Bronchial epithelial cell (primary cell): ENCODE results near the gene PIEZO1. TPM values are rescaled to one million over a fixed set of nuclear protein-coding genes. Genes with fewer than 3 reads are reported as not detected.

Experiments
- DNase-seq: peaks from one replicate; pipeline ENCODE4 v3.0.0-alpha.2; 2010; ENCODE audit warnings: low read depth
- FAIRE-seq: peaks from 2 replicates; lab custom pipeline; 2011; peaks lifted over from hg19 to GRCh38; lab: Jason Lieb, UNC
- H3K27me3 ChIP-seq: 2 replicates; pipeline ENCODE4 v1.5.1; 2011; ENCODE audit warnings: low read length; ENCODE audit not compliant: control insufficient read depth, insufficient read depth
- H3K36me3 ChIP-seq: 2 replicates; pipeline ENCODE4 v1.5.1; 2011; ENCODE audit warnings: low read length; ENCODE audit not compliant: control insufficient read depth, insufficient read depth
- H3K4me3 ChIP-seq: 2 replicates; pipeline ENCODE4 v1.5.1; 2011; ENCODE audit warnings: mild to moderate bottlenecking, low read depth, low read length, control low read depth
- total RNA-seq: library from RNA; depleted of rRNA; stranded (reverse); fragments of >200 nt; gene quantifications from 2 replicates; pipeline ENCODE4 v1.2.1, GENCODE V29; 2014
- TF ChIP-seq, protein P1 (sequence below): IDR thresholded peaks from 2 replicates; pipeline ENCODE4 v1.5.1; 2011; ENCODE audit warnings: mild to moderate bottlenecking, moderate library complexity, low read length, control low read depth, inconsistent platforms; ENCODE audit not compliant: insufficient read depth, severe bottlenecking

Gene PIEZO1
- total RNA-seq, 1 donor from 2014 or later, result 98.2 TPM

GRCh38 chr16:88761830-88762229 is 23.2 kb downstream of the PIEZO1 start:
- Histone ChIP-seq H3K36me3 (peaks cover 17% of the 10 kb centered on the region), H3K27me3 (no peaks in the 10 kb centered on the region), H3K4me3 (no peak overlapping the region)
- TF ChIP-seq, protein P1, sequence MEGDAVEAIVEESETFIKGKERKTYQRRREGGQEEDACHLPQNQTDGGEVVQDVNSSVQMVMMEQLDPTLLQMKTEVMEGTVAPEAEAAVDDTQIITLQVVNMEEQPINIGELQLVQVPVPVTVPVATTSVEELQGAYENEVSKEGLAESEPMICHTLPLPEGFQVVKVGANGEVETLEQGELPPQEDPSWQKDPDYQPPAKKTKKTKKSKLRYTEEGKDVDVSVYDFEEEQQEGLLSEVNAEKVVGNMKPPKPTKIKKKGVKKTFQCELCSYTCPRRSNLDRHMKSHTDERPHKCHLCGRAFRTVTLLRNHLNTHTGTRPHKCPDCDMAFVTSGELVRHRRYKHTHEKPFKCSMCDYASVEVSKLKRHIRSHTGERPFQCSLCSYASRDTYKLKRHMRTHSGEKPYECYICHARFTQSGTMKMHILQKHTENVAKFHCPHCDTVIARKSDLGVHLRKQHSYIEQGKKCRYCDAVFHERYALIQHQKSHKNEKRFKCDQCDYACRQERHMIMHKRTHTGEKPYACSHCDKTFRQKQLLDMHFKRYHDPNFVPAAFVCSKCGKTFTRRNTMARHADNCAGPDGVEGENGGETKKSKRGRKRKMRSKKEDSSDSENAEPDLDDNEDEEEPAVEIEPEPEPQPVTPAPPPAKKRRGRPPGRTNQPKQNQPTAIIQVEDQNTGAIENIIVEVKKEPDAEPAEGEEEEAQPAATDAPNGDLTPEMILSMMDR, result no peak
- DNase-seq, result no peak
- no peak for FAIRE-seq

- Histone ChIP-seq H3K27me3 (no peaks in the 10 kb centered on the region), H3K4me3 (no peak overlapping the region), H3K36me3 (peaks cover 17% of the 10 kb centered on the region)
- FAIRE-seq (no peak), DNase-seq (no peak)
- TF ChIP-seq, protein P1, result no peak
Measured at GRCh38 chr16:88761143-88761534, 23.9 kb downstream of the PIEZO1 start.

DNA sequence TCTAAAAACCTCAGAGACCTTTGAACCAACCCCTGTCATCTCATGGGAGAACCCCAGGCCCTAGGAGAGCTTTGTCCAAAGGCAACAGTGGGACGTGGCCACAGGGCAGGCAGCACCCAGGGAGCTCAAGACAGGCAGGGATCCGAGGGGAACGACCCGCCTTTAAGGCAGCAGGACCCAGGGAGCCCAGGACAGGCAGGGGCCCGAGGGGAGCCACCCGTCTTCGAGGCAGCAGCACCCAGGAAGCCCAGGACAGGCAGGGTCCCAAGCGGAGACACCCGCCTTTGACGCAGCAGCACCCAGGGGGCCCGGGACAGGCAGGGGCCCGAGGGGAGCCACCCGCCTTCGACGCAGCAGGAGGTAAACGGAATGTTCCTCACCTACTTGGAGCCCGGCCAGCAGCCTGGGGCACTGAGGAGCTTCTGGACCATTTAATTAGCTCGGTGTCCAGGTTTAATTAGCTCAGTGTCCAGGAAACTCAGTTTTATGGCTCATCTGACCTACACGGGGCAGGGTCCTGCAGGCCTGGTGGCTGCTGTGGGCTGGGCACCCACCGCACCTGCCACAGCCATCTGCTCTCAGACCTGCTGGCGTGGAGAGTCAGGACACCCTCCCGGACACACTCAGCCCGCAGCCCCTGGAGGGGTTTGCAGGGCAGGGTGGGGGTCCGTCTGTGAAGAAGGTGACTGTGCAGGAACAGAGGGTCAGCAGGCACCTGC is 24.4 kb downstream of the PIEZO1 start:
- TF ChIP-seq, protein P1, result no peak
- FAIRE-seq, result no peak
- DNase-seq, result no peak
- peaks cover 15% of the 10 kb centered on the region for H3K36me3 ChIP-seq
- H3K27me3 ChIP-seq, result no peaks in the 10 kb centered on the region
- H3K4me3 ChIP-seq, result no peak overlapping the region

DNA sequence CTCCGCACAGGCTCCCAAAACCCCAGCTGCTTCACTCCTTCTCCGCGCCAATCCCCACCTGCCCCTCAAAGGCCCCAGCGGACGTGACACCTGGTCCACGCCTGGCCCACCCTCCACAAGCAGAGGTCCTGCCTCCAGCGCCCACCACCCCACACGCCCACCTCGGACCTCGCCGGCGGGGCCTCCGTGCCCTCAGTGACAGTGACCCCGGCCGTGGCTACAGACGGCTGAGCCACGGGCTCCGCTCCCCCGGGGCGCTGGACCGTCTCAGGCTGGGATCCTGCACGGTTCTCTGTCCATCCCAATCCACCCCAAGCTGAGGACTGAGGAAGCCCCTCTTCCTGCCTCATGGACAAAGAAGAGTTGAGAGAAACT is 25.1 kb downstream of the PIEZO1 start:
- DNase-seq, result no peak

GRCh38 chr16:88759245-88759975 is 25.6 kb downstream of the PIEZO1 start:
- TF ChIP-seq, protein P1, result no peak
- Histone ChIP-seq H3K36me3 (peaks cover 15% of the 10 kb centered on the region), H3K27me3 (no peaks in the 10 kb centered on the region), H3K4me3 (no peak overlapping the region)
- DNase-seq, result no peak
- no peak for FAIRE-seq

More for the DNA sequence above, 25.1 kb downstream of the PIEZO1 start:
- FAIRE-seq, result no peak
- Histone ChIP-seq H3K4me3 (no peak overlapping the region), H3K27me3 (no peaks in the 10 kb centered on the region), H3K36me3 (peaks cover 15% of the 10 kb centered on the region)
- TF ChIP-seq, protein P1, result no peak
